Stimulated activated naive CD4-positive, alpha-beta T cell treated with Interleukin-2 at 50 U/mL for 16 hours (primary cell): ENCODE results near the gene CPHXL2.
A peak's percentile ranks its signal among the peaks of the same experiment; 100 is the strongest.

Experiments used
- DNase-seq: peaks from one replicate; lab custom pipeline; 2025; lab: John Stamatoyannopoulos, UW

Gene CPHXL2

GRCh38 chr16:75640598-75640997, 36.2 kb downstream of the CPHXL2 start:
- no peak for DNase-seq

GRCh38 chr16:75635036-75635435, 41.8 kb downstream of the CPHXL2 start:
- no peak for DNase-seq

GRCh38 chr16:75632857-75633256, 44.0 kb downstream of the CPHXL2 start:
- no peak for DNase-seq

- DNase-seq = no peak
These were observed 46.8 kb downstream of the CPHXL2 start for GRCh38 chr16:75630052-75630451.

- DNase-seq = no peak
These were observed 47.7 kb downstream of the CPHXL2 start for GRCh38 chr16:75629132-75629531.

GRCh38 chr16:75628351-75628750, 48.5 kb downstream of the CPHXL2 start:
- DNase-seq = no peak

- DNase-seq = no peak
These were observed 49.0 kb downstream of the CPHXL2 start for GRCh38 chr16:75627851-75628250.

GRCh38 chr16:75626806-75627205, 50.0 kb downstream of the CPHXL2 start:
- DNase-seq = no peak

DNA sequence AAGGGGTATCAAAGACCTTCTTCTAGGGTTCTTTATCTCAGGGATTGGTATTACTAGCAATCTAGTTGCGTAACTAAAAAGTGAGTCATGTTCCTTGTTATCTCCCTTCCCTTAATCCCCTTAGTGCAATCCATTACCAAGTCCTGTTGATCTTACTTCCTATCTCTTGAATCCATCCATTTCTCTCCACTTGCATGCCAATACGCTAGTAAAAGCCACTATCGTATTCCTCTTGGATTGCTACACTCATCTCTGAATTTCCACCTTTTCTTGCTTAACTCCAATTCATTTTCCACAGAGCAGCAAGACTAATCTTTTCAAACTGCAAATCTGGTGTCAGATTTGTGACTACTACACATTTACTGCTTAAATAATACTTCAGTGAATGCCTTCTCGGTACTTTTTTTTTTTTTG, 51.9 kb downstream of the CPHXL2 start:
- no peak for DNase-seq

DNA sequence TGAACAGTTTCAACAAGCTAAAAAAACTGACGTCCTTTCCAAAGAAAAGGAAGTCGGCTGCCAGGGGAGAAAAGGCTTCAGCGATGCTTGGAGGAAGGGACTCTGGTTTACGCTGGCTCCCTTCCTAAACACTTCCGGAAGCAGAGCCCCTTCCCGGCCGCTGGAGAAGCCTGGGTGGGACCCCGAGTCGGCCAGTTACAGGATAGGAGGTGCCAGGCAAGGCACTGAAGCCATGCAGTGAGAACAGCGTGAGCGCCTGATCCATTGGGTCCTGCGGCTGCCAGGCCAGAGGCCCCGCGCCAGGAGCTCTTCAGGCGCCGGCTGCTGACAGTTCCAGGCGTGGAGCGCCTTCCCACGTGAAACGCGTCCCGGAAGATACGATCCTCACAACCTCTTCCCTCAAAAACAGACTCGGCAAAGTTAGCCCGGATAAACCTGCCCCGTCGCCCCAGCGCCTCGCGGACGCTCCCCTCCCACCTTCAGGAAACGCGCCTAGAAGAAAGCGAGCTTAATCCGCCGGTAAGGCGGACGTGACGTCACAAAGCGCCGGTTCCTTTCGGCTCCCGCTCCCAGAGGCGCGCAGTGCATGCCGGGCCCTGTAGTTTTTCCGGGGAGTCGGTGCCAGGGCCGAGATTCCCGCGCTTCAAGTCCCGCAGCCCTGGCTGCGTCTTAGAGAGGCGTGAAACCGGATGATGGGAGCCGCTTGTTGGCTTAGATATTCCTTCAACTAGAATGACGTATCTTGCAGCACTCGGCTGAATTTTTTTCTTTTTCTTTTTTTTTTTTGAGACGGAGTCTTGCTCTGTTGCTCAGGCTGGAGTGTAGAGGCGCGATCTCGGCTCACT, 53.8 kb downstream of the CPHXL2 start, which contains the start of gene ADAT1:
Gene ADAT1 (minus strand): TSS at position 521 of the 845 bp plus-strand sequence. CDS start 2,482 bp downstream, outside the sequence.
- DNase-seq = peak; percentile 98

DNA sequence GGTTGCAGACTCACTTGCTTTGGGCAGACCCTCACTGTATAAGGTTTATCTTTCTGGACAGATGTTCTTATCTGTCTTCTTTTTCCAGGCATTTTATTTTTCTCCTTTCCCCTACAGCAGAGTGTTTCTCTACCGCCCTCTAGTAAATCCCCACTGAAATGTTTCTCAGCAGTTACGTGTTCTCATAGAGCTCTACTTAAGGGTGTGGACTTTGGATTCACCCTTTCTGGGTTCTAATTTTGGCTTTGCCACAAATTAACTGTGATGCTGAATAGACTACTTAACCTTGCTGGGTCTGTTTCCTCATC, 55.7 kb downstream of the CPHXL2 start:
- no peak for DNase-seq

DNA sequence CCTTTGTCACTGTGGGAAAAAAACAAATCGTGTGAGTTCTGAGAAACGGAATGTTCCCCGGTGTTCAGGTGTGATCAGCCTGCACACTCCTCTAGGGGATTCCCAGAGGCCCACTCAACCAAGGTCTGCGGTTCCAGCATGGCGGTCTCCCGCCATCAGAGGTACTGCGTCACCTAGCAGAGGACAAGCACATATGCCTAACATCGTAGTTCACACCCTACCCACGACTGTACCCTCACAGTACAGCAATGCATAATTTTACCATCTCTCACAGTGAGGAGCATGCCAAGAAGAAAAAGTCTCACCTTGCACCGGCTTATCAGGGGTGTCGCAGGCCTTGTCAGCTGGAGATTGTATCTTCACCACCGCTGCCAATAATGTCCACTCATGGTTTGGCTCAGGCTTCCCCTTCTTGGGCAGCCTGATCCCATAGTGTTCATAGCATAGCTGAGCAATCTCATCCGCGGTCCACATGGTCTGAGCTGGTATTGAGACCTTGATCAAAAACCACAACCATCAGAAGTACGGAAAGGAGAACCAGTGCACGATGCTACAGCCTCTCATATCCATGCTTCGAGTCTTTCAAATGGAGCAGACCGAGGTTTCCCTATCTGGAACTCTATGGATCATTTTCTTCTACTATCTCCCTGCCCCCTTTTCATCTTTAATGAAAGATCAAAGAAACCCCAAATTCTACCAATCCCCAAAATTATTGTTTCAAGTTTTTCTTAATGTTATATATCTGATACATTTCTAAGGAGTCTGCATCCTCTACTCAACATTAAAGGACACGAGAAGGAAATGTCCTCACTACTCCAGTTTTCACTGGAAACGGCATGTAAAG, 56.3 kb downstream of the CPHXL2 start:
- DNase-seq = peak; percentile 46

- DNase-seq = no peak
These were observed 58.0 kb downstream of the CPHXL2 start for GRCh38 chr16:75618780-75619179.

GRCh38 chr16:75617121-75617520, 59.7 kb downstream of the CPHXL2 start:
- DNase-seq = no peak

GRCh38 chr16:75616521-75617010, 60.2 kb downstream of the CPHXL2 start:
- peak; percentile 4 for DNase-seq

DNA sequence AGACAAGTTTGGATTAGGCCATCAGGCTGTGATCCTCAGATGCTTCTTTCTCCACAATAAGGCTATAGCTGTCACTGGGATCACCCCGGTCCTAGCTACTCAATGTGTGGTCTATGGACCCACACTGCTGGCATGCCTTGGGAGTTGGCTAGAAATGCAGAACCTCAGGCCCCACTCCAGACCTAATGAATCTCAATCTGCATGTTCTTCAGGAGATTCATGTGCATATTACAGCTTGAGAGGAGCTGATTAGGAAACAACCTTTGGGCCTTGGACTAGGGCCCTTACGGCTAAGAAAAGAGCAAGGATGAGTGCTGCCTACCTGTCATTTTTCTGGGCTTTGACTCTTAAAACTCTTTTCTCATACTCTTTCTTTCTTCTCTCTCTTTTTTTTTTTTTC, 61.2 kb downstream of the CPHXL2 start:
- no peak for DNase-seq

DNA sequence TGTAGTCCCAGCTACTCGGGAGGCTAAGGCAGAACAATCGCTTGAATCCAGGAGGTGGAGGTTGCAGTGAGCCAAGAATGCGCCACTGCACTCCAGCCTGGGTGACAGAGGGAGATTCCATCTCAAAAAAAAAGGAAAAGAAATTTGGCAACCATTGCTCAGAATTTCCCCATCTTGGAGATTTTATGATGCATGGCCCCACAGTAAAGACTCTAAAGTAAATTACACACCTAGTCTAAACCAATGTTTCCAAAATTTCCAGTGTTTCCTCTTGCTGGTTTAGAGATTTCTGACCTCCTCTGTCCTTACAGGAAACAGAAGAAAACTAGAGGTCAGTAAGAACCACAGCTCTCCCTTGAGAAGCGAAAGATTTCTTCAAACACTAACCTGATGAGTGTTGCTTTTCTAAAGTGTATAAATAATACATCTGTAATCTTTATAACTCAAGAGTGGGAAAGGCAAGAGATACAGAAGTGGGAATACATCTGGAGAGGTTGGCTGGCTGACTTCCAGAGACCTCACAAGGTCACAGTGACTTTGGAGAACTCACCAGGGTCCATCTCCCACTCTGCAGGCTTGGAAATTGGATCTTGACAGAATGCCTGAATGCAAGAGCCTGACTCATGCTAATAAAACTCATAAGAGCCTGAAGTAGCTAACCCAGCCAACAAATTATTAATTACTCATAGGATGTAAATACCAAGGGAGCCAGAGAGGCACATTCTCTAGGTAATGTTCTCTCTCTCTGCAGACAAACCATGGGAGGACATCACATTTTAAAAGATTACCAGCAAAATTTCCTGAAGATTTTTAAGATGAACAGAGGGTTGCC, 62.5 kb downstream of the CPHXL2 start:
- no peak for DNase-seq
